ENCODE measurements around the gene ATG4A. TPM values are rescaled to one million over a fixed set of nuclear protein-coding genes. Genes with fewer than 3 reads are reported as not detected.

Gene ATG4A
- total RNA-seq, 1 experiment from 2014 or later: 6.0 TPM

- Histone ChIP-seq H3K27me3 (no peaks in the 10 kb centered on the region), H3K36me3 (no peaks in the 10 kb centered on the region), H3K9me3 (no peaks in the 10 kb centered on the region), H3K4me3 (no peak overlapping the region)
- DNase-seq: no peak
Observed at GRCh38 chrX:108097380-108097779, 5.8 kb downstream of the ATG4A start.

- H3K27me3 ChIP-seq: no peaks in the 10 kb centered on the region
- no peak overlapping the region for H3K4me3 ChIP-seq
- no peak for DNase-seq
- H3K9me3 ChIP-seq: no peaks in the 10 kb centered on the region
- H3K36me3 ChIP-seq: no peaks in the 10 kb centered on the region
Observed at GRCh38 chrX:108105473-108105872, 13.9 kb downstream of the ATG4A start.

- no peaks in the 10 kb centered on the region for H3K36me3 ChIP-seq
Observed at GRCh38 chrX:108114541-108114940, 23.0 kb downstream of the ATG4A start.

GRCh38 chrX:108117988-108118387 is 26.4 kb downstream of the ATG4A start:
- Histone ChIP-seq H3K9me3 (no peaks in the 10 kb centered on the region), H3K27me3 (no peaks in the 10 kb centered on the region), H3K36me3 (no peaks in the 10 kb centered on the region), H3K4me3 (no peak overlapping the region)
- DNase-seq: no peak

More at GRCh38 chrX:108114541-108114940, 23.0 kb downstream of the ATG4A start:
- Histone ChIP-seq H3K9me3 (no peaks in the 10 kb centered on the region), H3K27me3 (no peaks in the 10 kb centered on the region), H3K4me3 (no peak overlapping the region)
- DNase-seq: no peak

- Histone ChIP-seq H3K36me3 (no peaks in the 10 kb centered on the region), H3K9me3 (no peaks in the 10 kb centered on the region), H3K4me3 (no peak overlapping the region), H3K27me3 (no peaks in the 10 kb centered on the region)
- no peak for DNase-seq
Observed at GRCh38 chrX:108121291-108121690, 29.7 kb downstream of the ATG4A start.

- H3K27me3 ChIP-seq: no peaks in the 10 kb centered on the region
- H3K4me3 ChIP-seq: no peak overlapping the region
- no peaks in the 10 kb centered on the region for H3K36me3 ChIP-seq
- DNase-seq: no peak
- H3K9me3 ChIP-seq: no peaks in the 10 kb centered on the region
Observed at GRCh38 chrX:108122748-108123147, 31.2 kb downstream of the ATG4A start.

- no peaks in the 10 kb centered on the region for H3K9me3 ChIP-seq
- H3K27me3 ChIP-seq: no peaks in the 10 kb centered on the region
- H3K4me3 ChIP-seq: no peak overlapping the region
- no peaks in the 10 kb centered on the region for H3K36me3 ChIP-seq
- DNase-seq: no peak
Observed at GRCh38 chrX:108123591-108124366, 32.2 kb downstream of the ATG4A start.

GRCh38 chrX:108126661-108127060 is 35.1 kb downstream of the ATG4A start:
- H3K36me3 ChIP-seq: no peaks in the 10 kb centered on the region
- H3K27me3 ChIP-seq: no peaks in the 10 kb centered on the region
- no peaks in the 10 kb centered on the region for H3K9me3 ChIP-seq
- no peak for DNase-seq
- H3K4me3 ChIP-seq: no peak overlapping the region

- H3K36me3 ChIP-seq: no peaks in the 10 kb centered on the region
- DNase-seq: no peak
- no peaks in the 10 kb centered on the region for H3K9me3 ChIP-seq
- H3K4me3 ChIP-seq: no peak overlapping the region
- no peaks in the 10 kb centered on the region for H3K27me3 ChIP-seq
Observed at GRCh38 chrX:108127152-108127551, 35.6 kb downstream of the ATG4A start.

- Histone ChIP-seq H3K36me3 (no peaks in the 10 kb centered on the region), H3K9me3 (no peaks in the 10 kb centered on the region), H3K4me3 (no peak overlapping the region), H3K27me3 (no peaks in the 10 kb centered on the region)
- no peak for DNase-seq
Observed at GRCh38 chrX:108130889-108131288, 39.3 kb downstream of the ATG4A start.

GRCh38 chrX:108131471-108131870 is 39.9 kb downstream of the ATG4A start:
- no peak for DNase-seq
- Histone ChIP-seq H3K27me3 (no peaks in the 10 kb centered on the region), H3K36me3 (no peaks in the 10 kb centered on the region), H3K9me3 (no peaks in the 10 kb centered on the region), H3K4me3 (no peak overlapping the region)

GRCh38 chrX:108132034-108132433 is 40.5 kb downstream of the ATG4A start:
- Histone ChIP-seq H3K36me3 (no peaks in the 10 kb centered on the region), H3K9me3 (no peaks in the 10 kb centered on the region), H3K4me3 (no peak overlapping the region), H3K27me3 (no peaks in the 10 kb centered on the region)
- no peak for DNase-seq

- DNase-seq: no peak
- H3K27me3 ChIP-seq: no peaks in the 10 kb centered on the region
- no peaks in the 10 kb centered on the region for H3K36me3 ChIP-seq
- no peak overlapping the region for H3K4me3 ChIP-seq
- H3K9me3 ChIP-seq: no peaks in the 10 kb centered on the region
Observed at GRCh38 chrX:108132876-108133275, 41.3 kb downstream of the ATG4A start.

- H3K9me3 ChIP-seq: no peaks in the 10 kb centered on the region
- H3K36me3 ChIP-seq: no peaks in the 10 kb centered on the region
- DNase-seq: no peak
- H3K27me3 ChIP-seq: no peaks in the 10 kb centered on the region
- H3K4me3 ChIP-seq: no peak overlapping the region
Observed at GRCh38 chrX:108134724-108135123, 43.1 kb downstream of the ATG4A start.

- Histone ChIP-seq H3K27me3 (no peaks in the 10 kb centered on the region), H3K36me3 (no peaks in the 10 kb centered on the region), H3K4me3 (no peak overlapping the region), H3K9me3 (no peaks in the 10 kb centered on the region)
- DNase-seq: no peak
Observed at GRCh38 chrX:108138814-108139702, 47.5 kb downstream of the ATG4A start.

- H3K9me3 ChIP-seq: no peaks in the 10 kb centered on the region
- no peaks in the 10 kb centered on the region for H3K27me3 ChIP-seq
Observed at GRCh38 chrX:108148524-108148923, 56.9 kb downstream of the ATG4A start.

GRCh38 chrX:108156082-108156481 is 64.5 kb downstream of the ATG4A start:
- no peaks in the 10 kb centered on the region for H3K9me3 ChIP-seq
- no peaks in the 10 kb centered on the region for H3K27me3 ChIP-seq
- H3K4me3 ChIP-seq: no peak overlapping the region
- DNase-seq: no peak
- no peaks in the 10 kb centered on the region for H3K36me3 ChIP-seq

More at GRCh38 chrX:108148524-108148923, 56.9 kb downstream of the ATG4A start:
- no peaks in the 10 kb centered on the region for H3K36me3 ChIP-seq
- no peak overlapping the region for H3K4me3 ChIP-seq
- DNase-seq: no peak

Data from MG63 (cell line).